HepG2 (cell line): ENCODE data around the gene CPOX. TPM values are rescaled to one million over a fixed set of nuclear protein-coding genes. Genes with fewer than 3 reads are reported as not detected.

ENCODE experiments used
- HIC2 ChIP-seq: sonication (generic); formaldehyde crosslinking; IDR thresholded peaks from 2 replicates; pipeline ENCODE4 v1.9.0; 2022; ENCODE audit warnings: low read depth, missing genetic modification reagents
- KDM2A ChIP-seq: sonication (generic); formaldehyde crosslinking; IDR thresholded peaks from 2 replicates; pipeline ENCODE4 v1.4.0; 2020; ENCODE audit warnings: low read depth, missing genetic modification reagents, borderline replicate concordance
- NR2F6 ChIP-seq, 2 experiments: IDR thresholded peaks; 2 replicates each; pipeline ENCODE4 v1.6.1; 2016; ENCODE audit warnings: antibody characterized with exemption in 1 of 2, mild to moderate bottlenecking in 1 of 2
- RBM39 ChIP-seq: fragments of 200-400 bp; formaldehyde crosslinking; IDR thresholded peaks from one replicate; pipeline ENCODE4 v1.6.1; 2018; ENCODE audit warnings: antibody characterized with exemption, mild to moderate bottlenecking, low read depth, low read length; ENCODE audit not compliant: poor library complexity, severe bottlenecking
- TFE3 ChIP-seq: IDR thresholded peaks from 2 replicates; pipeline ENCODE4 v1.6.1; 2016
- ZNF276 ChIP-seq: sonication (generic); formaldehyde crosslinking; IDR thresholded peaks from 2 replicates; pipeline ENCODE4 v1.4.0; 2020; ENCODE audit warnings: mild to moderate bottlenecking, low read depth, missing genetic modification reagents
- polyA plus RNA-seq, 8 experiments: library from polyadenylated mRNA; depleted of rRNA in 3 of 8; stranded (reverse) in 7 of 8; unstranded in 1 of 8; fragments of >200 nt; fragmentation: Illumina TruSeq in 4 of 8; extraction: Trizol in 4 of 8; gene quantifications; 2 replicates each; pipeline versions ENCODE4 v1.2.1 to v1.2.3, GENCODE V29; 2011 to 2016; ENCODE audit warnings: low read depth in 4 of 8, missing spikeins in 1 of 8, mixed read lengths in 1 of 8; ENCODE audit not compliant: insufficient read depth in 1 of 8
- total RNA-seq, 5 experiments: library from RNA; depleted of rRNA; stranded (reverse); fragments of >200 nt; fragmentation: Illumina TruSeq; extraction: Trizol; gene quantifications; 2 replicates each; pipeline ENCODE4 v1.2.3, GENCODE V29; 2016; ENCODE audit warnings: low read depth in 1 of 5
- TF ChIP-seq, protein P1 (sequence below): sonication (generic); formaldehyde crosslinking; IDR thresholded peaks from 2 replicates; pipeline ENCODE4 v1.5.0; 2020; ENCODE audit warnings: mild to moderate bottlenecking, low read depth, missing genetic modification reagents, borderline replicate concordance
- TF ChIP-seq, protein P2 (sequence below): sonication (generic); formaldehyde crosslinking; conservative IDR thresholded peaks from 2 replicates; pipeline ENCODE4 v1.4.0; 2020; ENCODE audit warnings: missing genetic modification reagents

The CPOX gene
- total and polyA plus RNA-seq, 2 of the 13 experiments (the other 11 are each of a cell fraction or from before 2014, with no cell fraction given): 34.2 to 37.2 TPM

GRCh38 chr3:98557324-98558010, 35.9 kb downstream of the CPOX start (continued):
- TF ChIP-seq ZNF276 (CRISPR knock-in tag) (no peak), KDM2A (CRISPR knock-in tag) (no peak), HIC2 (CRISPR knock-in tag) (no peak), RBM39 (no peak), NR2F6 (IDR thresholded peaks at IDR 0.05) (no peak), NR2F6 (CRISPR knock-in tag; IDR thresholded peaks at IDR 0.05) (no peak), TFE3 (CRISPR knock-in tag) (no peak)
- TF ChIP-seq, protein P1, sequence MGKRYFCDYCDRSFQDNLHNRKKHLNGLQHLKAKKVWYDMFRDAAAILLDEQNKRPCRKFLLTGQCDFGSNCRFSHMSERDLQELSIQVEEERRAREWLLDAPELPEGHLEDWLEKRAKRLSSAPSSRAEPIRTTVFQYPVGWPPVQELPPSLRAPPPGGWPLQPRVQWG (CRISPR knock-in tag): no peak
- TF ChIP-seq, protein P2, sequence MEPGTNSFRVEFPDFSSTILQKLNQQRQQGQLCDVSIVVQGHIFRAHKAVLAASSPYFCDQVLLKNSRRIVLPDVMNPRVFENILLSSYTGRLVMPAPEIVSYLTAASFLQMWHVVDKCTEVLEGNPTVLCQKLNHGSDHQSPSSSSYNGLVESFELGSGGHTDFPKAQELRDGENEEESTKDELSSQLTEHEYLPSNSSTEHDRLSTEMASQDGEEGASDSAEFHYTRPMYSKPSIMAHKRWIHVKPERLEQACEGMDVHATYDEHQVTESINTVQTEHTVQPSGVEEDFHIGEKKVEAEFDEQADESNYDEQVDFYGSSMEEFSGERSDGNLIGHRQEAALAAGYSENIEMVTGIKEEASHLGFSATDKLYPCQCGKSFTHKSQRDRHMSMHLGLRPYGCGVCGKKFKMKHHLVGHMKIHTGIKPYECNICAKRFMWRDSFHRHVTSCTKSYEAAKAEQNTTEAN (CRISPR knock-in tag): no peak
